ENCODE measurements around the gene IPO4. TPM values are rescaled to one million over a fixed set of nuclear protein-coding genes. Genes with fewer than 3 reads are reported as not detected.

Gene IPO4
- total and polyA plus RNA-seq, 5 experiments from 2014 or later = 20.2 to 27.5 (median 24.4) TPM

DNA sequence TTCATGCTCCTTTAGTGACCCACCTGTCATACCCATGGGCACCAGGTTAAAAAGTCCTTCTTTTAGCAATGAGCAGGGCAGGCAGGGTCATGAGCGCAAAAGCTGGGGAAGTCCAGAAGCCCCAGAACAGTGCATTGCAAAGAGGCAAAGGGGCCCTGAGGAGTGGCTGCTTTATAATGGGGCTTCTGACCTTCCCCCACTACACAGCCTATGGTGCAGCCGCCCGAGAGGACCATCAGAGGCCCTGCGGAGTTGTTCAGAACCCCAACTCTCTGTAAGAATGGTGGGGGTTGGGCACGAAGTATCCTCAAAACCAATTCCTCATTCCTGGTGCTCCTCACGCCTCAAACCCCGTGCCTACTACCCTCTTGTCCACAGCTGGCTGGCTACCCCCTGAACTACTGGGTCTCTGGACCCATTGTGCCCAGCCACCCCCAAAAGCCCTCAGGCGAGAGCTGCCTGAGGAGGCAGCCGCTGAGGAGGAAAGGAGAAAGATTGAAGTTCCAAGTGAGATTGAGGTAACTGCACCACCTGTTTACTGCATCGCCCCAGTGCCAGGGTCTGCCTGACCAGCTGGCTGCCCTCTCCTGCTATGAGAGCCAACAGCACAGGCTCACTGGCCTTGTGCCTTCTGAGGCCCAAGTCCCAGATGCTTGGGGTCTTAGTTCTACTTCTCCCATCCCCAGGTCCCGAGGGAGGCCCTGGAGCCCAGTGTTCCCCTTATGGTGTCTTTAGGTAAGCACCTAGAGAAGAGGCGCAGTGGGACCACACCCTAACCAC is 10.0 kb downstream of the IPO4 start:
- POLR2A ChIA-PET = interaction anchor here (0.6 to 1.3 kb wide), 4 partner anchors 10 to 38 kb away, joined by 3 to 4 read pairs (median 3); partner anchors contain the start of genes IPO4, IRF9 and TM9SF1
- ATAC-seq = no peak

DNA sequence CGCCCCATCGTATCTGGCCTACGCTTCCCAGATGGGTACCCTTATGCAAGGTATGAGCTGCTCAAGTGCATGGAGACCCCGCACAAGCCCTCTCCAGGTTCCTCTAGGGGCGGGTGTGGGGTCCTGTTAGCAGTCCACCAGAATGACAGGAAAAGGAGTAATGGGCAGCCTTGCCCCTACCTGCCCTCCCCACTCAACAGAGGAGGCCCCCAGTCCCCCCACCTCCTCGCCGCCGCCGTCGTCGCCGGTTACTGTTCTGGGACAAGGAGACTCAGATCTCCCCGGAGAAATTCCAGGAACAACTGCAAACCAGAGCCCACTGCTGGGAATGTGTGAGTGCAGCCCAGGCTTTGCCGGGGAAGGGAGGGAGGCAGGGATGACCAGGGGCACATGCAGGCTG is 10.7 kb downstream of the IPO4 start:
- H3K4me1 Mint-ChIP-seq = peaks cover 7 to 12% (median 12%) of the 10 kb centered on the region in 4 donors
- DNase-seq (no peak), ATAC-seq (no peak)
- H3K9me3 Mint-ChIP-seq = no peaks in the 10 kb centered on the region
- no peaks in the 10 kb centered on the region for H3K27me3 Mint-ChIP-seq
- POLR2A ChIA-PET = no interaction called here
- peaks cover 0 to 52% (median 3%) of the 10 kb centered on the region in 3 donors for H3K36me3 Mint-ChIP-seq
- peak overlapping the region in 1 of 10 donors; percentile 52 for H3K27ac Mint-ChIP-seq
- no peak overlapping the region for H3K4me3 Mint-ChIP-seq

More for the DNA sequence above, 10.0 kb downstream of the IPO4 start:
- H3K9me3 Mint-ChIP-seq = no peaks in the 10 kb centered on the region
- peaks cover 0 to 8% (median 7%) of the 10 kb centered on the region in 4 donors for H3K4me1 Mint-ChIP-seq
- H3K27me3 Mint-ChIP-seq = no peaks in the 10 kb centered on the region
- no peak for DNase-seq
- H3K36me3 Mint-ChIP-seq = peaks cover 0 to 59% (median 3%) of the 10 kb centered on the region in 3 donors
- H3K4me3 Mint-ChIP-seq = no peak overlapping the region
- H3K27ac Mint-ChIP-seq = peak overlapping the region in 3 of 10 donors; percentile 25 to 67 (median 37)

DNA sequence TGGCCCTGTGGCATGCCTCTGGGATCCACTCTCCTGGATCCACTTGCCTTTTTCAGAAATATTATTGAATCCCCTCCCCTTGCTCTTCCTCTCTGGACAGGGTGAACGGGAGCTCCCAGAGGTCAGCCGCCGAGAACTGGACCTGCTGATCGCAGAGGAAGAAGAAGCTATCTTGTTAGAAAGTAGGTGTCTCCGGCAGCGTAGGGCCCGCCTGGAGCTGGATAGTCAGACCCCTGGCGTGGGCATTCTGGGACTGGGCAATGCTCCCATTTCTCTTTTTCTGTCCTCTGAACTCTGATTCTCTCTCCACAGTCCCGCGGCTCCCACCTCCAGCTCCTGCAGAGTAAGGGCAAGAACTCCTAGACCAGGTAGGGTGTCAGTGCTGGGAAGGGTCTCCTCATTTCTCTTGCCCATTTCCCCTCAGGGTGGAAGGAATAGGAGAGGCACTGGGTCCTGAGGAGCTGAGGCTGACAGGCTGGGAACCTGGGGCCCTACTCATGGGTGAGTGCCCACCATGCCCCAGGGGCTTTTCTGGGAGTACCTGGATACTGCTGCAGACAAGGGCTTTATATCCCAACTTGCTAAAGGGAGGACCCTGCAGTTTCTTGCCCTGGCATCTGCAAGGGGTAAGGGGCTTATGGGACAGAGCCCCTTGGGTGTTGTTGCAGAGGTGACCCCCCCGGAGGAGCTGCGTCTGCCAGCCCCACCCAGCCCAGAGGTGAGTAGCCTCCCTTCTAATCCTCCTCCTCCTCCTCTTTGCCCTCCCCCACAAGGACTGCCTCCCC is 11.4 kb downstream of the IPO4 start:
- no peaks in the 10 kb centered on the region for H3K27me3 Mint-ChIP-seq
- peaks cover 0 to 47% (median 3%) of the 10 kb centered on the region in 3 donors for H3K36me3 Mint-ChIP-seq
- DNase-seq = no peak
- POLR2A ChIA-PET = interaction anchor here (0.6 to 1.2 kb wide), 4 partner anchors 8 to 44 kb away, joined by 3 read pairs; partner anchors contain the start of gene IRF9
- no peaks in the 10 kb centered on the region for H3K9me3 Mint-ChIP-seq
- H3K4me3 Mint-ChIP-seq = no peak overlapping the region
- ATAC-seq = no peak
- H3K27ac Mint-ChIP-seq = peak overlapping the region in 4 of 10 donors; percentile 40 to 86 (median 68)
- H3K4me1 Mint-ChIP-seq = peaks cover 10 to 18% (median 14%) of the 10 kb centered on the region in 4 donors

DNA sequence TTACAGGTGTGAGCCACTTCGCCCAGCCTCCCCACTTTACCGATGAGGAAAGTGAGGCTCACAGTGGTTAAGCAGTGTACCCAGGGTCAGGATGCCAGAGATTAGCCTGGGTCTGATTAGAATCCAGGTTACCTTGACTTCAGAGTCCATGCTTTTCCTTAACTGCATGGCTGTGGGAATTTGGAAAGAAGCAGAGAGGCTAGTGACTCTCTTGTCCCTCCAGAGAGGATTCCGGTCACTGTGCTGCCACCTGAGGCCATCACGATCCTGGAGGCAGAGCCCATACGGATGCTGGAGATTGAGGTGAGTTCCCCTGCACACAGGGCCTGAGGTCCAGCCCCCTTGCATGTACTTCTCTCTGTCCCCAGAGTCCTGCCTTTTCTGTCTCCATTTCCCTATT is 12.0 kb downstream of the IPO4 start:
- peak overlapping the region in 1 of 10 donors; percentile 40 for H3K27ac Mint-ChIP-seq
- ATAC-seq = no peak
- peaks cover 0 to 43% (median 3%) of the 10 kb centered on the region in 3 donors for H3K36me3 Mint-ChIP-seq

DNA sequence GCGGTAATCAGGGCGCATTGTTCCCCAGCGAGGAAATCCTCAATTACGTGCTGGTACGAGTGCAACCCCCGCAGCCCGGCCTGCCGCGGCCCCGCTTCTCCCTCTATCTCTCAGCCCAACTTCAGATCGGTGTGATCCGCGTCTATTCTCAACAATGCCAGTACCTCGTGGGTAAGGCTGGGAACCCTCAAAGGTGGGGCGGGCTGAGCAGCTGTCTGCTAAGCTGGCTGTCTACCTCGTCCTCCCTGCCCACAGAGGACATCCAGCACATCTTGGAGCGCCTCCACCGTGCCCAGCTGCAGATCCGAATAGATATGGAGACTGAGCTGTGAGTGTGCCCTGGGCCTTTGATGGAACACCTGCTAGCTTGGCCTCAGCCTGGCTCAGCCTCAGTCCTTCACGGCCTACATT is 15.7 kb downstream of the IPO4 start:
- DNase-seq (no peak), ATAC-seq (no peak)
- peaks cover 14 to 37% (median 33%) of the 10 kb centered on the region in 4 donors for H3K4me1 Mint-ChIP-seq
- no peaks in the 10 kb centered on the region for H3K9me3 Mint-ChIP-seq
- H3K4me3 Mint-ChIP-seq = peak overlapping the region; percentile 47 to 97 (median 83)
- peak overlapping the region; percentile 34 to 91 (median 68) for H3K27ac Mint-ChIP-seq
- POLR2A ChIA-PET = interaction anchor here (0.7 to 2.5 kb wide), 8 partner anchors 9 to 58 kb away, joined by 3 to 11 read pairs (median 3); partner anchors contain the start of genes CHMP4A, DCAF11, IPO4 and MDP1
- no peaks in the 10 kb centered on the region for H3K27me3 Mint-ChIP-seq
- peaks cover 0 to 35% (median 8%) of the 10 kb centered on the region in 3 donors for H3K36me3 Mint-ChIP-seq

More for the DNA sequence above, 12.0 kb downstream of the IPO4 start:
- Mint-ChIP-seq H3K9me3 (no peaks in the 10 kb centered on the region), H3K4me3 (no peak overlapping the region), H3K4me1 (peaks cover 12 to 22% (median 18%) of the 10 kb centered on the region in 4 donors), H3K27me3 (no peaks in the 10 kb centered on the region)
- POLR2A ChIA-PET = interaction anchor here (0.6 to 1.2 kb wide), 5 partner anchors 7 to 43 kb away, joined by 3 to 4 read pairs (median 3); partner anchors contain the start of gene IRF9
- DNase-seq = no peak

DNA sequence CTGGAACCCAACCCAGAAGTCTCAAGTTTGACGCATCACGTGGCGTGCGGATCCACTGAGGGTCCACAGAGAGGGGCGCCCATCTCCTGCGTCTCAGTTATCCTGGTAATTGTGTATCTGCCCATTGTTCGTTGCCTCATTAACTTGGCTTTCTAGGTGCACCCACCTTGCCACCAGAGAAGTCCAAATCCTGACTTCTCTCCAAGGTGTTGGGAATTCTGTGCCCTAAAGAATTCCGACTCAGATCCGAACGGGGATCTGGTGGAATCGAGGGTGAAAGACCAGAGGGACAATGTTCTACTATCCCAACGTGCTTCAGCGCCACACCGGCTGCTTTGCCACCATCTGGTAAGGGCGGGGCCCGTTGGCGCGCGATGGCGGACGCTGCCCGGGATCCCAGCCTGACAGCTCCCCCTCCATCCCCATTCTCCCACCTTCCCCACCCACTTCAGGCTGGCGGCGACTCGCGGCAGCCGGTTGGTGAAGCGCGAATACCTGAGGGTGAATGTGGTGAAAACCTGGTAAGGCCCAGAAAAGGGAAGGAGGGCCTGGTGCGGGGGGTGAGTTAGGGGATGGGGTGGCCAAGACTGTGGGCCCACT is 16.3 kb downstream of the IPO4 start:
- Mint-ChIP-seq H3K27ac (peak overlapping the region in 9 of 10 donors; percentile 48 to 93 (median 91)), H3K4me3 (peak overlapping the region; percentile 86 to 97 (median 92)), H3K4me1 (peaks cover 18 to 40% (median 37%) of the 10 kb centered on the region in 4 donors), H3K9me3 (no peaks in the 10 kb centered on the region), H3K27me3 (no peaks in the 10 kb centered on the region), H3K36me3 (peaks cover 0 to 40% (median 12%) of the 10 kb centered on the region in 3 donors)
- POLR2A ChIA-PET = interaction anchor here (0.6 to 3.5 kb wide), 9 partner anchors 10 to 57 kb away, joined by 3 to 27 read pairs (median 4); partner anchors contain the start of genes DCAF11, EMC9, IPO4 and IRF9
- DNase-seq (no peak), ATAC-seq (no peak)

DNA sequence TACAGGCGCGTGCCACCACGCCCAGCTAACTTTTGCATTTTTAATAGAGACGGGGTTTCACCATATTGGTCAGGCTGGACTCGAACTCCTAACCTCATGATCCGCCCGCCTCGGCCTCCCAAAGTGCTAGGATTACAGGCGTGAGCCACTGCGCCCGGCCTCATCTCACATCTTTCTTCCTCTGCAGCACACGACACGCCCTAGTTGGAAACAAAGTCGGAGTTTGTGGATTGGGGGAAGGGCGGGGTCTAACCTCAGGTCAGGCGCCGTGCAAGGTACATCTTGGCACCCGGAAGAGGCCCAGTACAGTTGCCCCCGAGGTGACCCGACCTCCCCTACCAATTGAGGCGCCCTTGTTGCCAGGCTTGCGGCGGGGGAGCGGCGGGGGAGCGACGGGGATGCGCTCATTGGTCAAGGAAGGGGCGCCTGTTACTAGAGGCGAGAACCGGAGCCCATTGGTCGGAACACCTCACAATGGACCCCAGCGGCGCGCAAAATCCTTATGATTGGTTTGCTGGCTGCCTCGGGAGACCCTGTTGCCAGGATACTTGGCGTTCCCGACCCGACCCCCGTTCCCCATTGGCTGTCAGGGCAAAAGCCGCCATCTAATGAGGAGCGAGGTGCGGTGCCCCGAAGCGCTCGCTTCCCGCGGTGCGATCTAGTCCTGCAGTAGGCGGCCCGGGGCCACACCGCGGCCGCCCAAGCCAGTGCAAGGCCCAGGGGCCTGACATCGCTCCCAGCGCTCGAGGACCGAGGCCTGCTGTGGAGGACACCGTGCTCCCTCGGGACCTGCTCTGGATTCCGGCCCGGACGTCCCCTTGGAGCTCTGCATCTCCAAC is 17.0 kb downstream of the IPO4 start, which contains the start of gene REC8:
Gene REC8, plus strand, starts transcription at position 659 of the 839 bp plus-strand sequence. CDS start 473 bp downstream, outside the sequence.
- peaks cover 18 to 42% (median 38%) of the 10 kb centered on the region in 4 donors for H3K4me1 Mint-ChIP-seq
- no peaks in the 10 kb centered on the region for H3K9me3 Mint-ChIP-seq
- DNase-seq (peak; percentile 61 to 92 (median 84)), ATAC-seq (peak; percentile 91)
- POLR2A ChIA-PET = interaction anchor here (0.6 to 3.5 kb wide), 18 partner anchors 8 to 129 kb away, joined by 3 to 27 read pairs (median 5); partner anchors contain the start of genes CHMP4A, DCAF11, EMC9 and IPO4
- peaks cover 0 to 42% (median 12%) of the 10 kb centered on the region in 3 donors for H3K36me3 Mint-ChIP-seq
- peak within 1 kb of the TSS; percentile 86 to 97 (median 92) for H3K4me3 Mint-ChIP-seq
- no peaks in the 10 kb centered on the region for H3K27me3 Mint-ChIP-seq
- peak within 1 kb of the TSS; percentile 77 to 94 (median 92) for H3K27ac Mint-ChIP-seq

- peaks cover 22 to 65% (median 56%) of the 10 kb centered on the region in 4 donors for H3K4me1 Mint-ChIP-seq
- H3K27me3 Mint-ChIP-seq = no peaks in the 10 kb centered on the region
- DNase-seq = no peak
- POLR2A ChIA-PET = interaction anchor here (0.6 kb wide), 1 partner anchor 21 kb away, joined by 3 read pairs; the partner anchor contains the start of gene IPO4
- ATAC-seq = no peak
- no peaks in the 10 kb centered on the region for H3K9me3 Mint-ChIP-seq
- peaks cover 0 to 70% (median 26%) of the 10 kb centered on the region in 3 donors for H3K36me3 Mint-ChIP-seq
- peak overlapping the region in 5 of 10 donors; percentile 43 to 82 (median 53) for H3K27ac Mint-ChIP-seq
- H3K4me3 Mint-ChIP-seq = no peak overlapping the region
Measured at GRCh38 chr14:24167469-24168114, 21.0 kb downstream of the IPO4 start.

DNA sequence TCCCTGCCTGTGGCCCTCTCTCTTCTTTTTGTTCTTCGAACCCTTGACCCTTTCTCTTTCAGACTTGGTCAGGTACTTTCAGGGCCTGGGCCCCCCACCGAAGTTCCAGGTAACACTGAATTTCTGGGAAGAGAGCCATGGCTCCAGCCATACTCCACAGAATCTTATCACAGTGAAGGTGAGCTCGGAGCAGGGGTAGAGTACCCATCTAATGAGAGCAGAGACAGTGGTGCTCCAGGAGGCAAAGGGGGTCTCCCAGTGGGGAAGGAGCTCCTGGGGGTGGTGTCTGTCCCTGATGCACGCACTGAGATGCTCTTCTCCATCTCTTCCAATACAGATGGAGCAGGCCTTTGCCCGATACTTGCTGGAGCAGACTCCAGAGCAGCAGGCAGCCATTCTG is 22.8 kb downstream of the IPO4 start:
- Mint-ChIP-seq H3K4me3 (peak overlapping the region in 1 of 10 donors; percentile 14), H3K4me1 (peaks cover 27 to 67% (median 60%) of the 10 kb centered on the region in 4 donors), H3K9me3 (no peaks in the 10 kb centered on the region), H3K36me3 (peaks cover 0 to 74% (median 23%) of the 10 kb centered on the region in 3 donors), H3K27me3 (peaks cover 0 to 2% (median 0%) of the 10 kb centered on the region in 5 donors), H3K27ac (peak overlapping the region in 8 of 10 donors; percentile 11 to 100 (median 52))
- DNase-seq (peak in 1 of 10 donors; percentile 51), ATAC-seq (no peak)
- POLR2A ChIA-PET = interaction anchor here (1.2 kb wide), 1 partner anchor 18 kb away, joined by 3 read pairs; no protein-coding TSS in a partner anchor

DNA sequence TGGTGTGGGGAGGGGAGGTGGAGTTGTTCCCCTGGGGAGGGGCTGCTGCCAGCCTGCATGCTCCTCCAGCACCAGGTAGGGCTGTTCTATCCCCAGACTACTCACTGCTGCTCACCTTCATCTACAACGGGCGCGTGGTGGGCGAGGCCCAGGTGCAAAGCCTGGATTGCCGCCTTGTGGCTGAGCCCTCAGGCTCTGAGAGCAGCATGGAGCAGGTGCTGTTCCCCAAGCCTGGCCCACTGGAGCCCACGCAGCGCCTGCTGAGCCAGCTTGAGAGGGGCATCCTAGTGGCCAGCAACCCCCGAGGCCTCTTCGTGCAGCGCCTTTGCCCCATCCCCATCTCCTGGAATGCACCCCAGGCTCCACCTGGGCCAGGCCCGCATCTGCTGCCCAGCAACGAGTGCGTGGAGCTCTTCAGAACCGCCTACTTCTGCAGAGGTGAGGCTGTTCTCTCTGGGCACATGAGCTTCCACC is 24.1 kb downstream of the IPO4 start:
- DNase-seq (peak in 1 of 10 donors; percentile 53), ATAC-seq (no peak)
- H3K27ac Mint-ChIP-seq = peak overlapping the region; percentile 39 to 100 (median 76)
- H3K9me3 Mint-ChIP-seq = no peaks in the 10 kb centered on the region
- POLR2A ChIA-PET = interaction anchor here (1.2 to 1.7 kb wide), 3 partner anchors 17 to 31 kb away, joined by 3 to 5 read pairs (median 4); partner anchors contain the start of genes RNF31 and TM9SF1
- peaks cover 28 to 74% (median 66%) of the 10 kb centered on the region in 4 donors for H3K4me1 Mint-ChIP-seq
- peak overlapping the region in 9 of 10 donors; percentile 4 to 96 (median 58) for H3K4me3 Mint-ChIP-seq
- peaks cover 0 to 2% (median 0%) of the 10 kb centered on the region in 5 donors for H3K27me3 Mint-ChIP-seq
- H3K36me3 Mint-ChIP-seq = peaks cover 0 to 78% (median 24%) of the 10 kb centered on the region in 3 donors
